GM12892 (cell line): ENCODE data around the gene SLC39A10.

Experiments
- POLR2A ChIP-seq: IDR thresholded peaks from 2 replicates; pipeline ENCODE4 v1.6.1; 2011; ENCODE audit warnings: low read depth, low read length, control low read depth
- TAF1 ChIP-seq: IDR thresholded peaks from 2 replicates; pipeline ENCODE4 v1.6.1; 2011; ENCODE audit warnings: low read depth, mild to moderate bottlenecking, control low read depth, low read length, borderline replicate concordance

- TF ChIP-seq POLR2A: no peak
- TF ChIP-seq TAF1: no peak
These were observed 11.6 kb upstream of the SLC39A10 start for GRCh38 chr2:195645413-195645812.
